GM19397 (cell line): ENCODE results near the gene SLC38A9.
"Not testable (repeated sequence)": the region's sequence is repeated elsewhere in the genome, so short reads cannot be mapped to it uniquely, and the experiment has no call there.

Experiments
- ATAC-seq: cut with Tn5 transposase; IDR thresholded peaks from one replicate; pipeline ENCODE4 v1.9.1; 2021; ENCODE audit warnings: mild to moderate bottlenecking, moderate library complexity; ENCODE audit not compliant: unreplicated experiment

SLC38A9 gene

DNA sequence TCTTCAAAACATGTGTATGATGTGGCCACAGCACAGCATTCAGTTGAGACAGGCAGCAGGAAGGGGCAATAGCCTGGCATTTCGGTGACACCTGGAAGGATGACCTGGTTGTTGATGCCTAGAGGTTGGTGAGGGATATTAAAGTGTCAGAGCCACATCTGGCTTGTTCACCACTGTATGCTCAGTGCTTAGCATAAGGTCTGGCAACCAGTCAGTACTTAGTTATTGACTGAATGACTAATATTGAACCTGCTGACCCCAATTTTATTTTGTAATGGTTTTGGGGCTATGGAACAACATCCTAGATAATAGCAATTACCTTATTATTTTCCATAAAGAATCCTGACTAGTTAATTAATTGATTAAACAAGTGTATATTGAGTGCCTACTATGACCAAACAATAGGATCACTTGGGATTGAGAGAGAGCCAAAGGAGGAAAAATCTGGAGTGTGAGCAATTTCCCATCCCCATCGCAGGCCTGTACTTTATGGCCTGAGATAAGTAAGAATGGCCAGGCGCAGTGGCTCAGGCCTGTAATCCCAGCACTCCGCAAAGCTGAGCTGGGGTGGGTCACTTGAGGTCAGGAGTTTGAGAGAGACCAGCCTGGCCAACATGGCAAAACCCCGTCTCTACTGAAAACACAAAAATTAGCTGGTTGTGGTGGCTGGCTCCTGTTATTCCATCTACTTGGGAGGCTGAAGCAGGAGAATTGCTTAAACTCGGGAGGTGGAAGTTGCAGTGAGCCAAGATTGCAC, 91.9 kb downstream of the SLC38A9 start:
- ATAC-seq = no peak

DNA sequence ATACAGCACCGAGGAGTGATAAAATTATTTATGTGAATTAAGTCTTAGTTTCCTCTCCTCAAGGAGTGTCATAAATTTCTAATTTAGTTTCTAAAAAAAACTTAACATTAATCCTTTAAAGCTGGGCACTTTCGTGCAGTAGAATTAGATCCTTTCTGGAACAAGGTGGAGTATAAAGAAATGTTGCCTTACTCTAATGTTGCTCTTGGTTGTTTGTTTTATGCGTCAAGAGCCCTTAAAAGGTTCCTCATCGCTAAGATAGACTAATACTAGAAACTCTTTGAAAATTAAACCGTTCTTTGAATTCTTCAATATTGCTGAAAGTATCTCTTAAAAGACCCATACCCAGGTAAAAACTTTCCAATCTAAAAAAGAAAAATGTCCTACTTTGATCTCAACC, 93.8 kb downstream of the SLC38A9 start:
- no peak for ATAC-seq

- ATAC-seq = no peak
Measured at GRCh38 chr5:55613112-55613868, 98.8 kb downstream of the SLC38A9 start.

DNA sequence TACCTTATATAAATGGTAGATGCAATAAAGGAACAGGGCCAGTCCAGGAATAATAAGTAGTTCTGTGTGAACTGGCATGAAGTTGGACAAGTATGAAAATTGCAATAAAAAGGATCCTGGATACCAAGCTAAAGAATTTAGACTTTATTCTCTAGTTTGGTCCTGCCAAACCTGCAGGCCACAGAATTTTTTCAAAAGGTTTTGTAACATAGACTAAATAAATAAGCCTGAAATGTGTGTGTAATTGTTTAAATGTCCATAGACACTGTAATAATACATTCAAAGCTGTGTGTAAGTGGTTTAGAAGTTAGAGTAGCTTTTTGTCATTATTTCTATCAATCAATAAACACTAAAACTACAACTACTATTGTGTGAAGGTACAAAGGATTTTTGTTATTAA, 101.6 kb downstream of the SLC38A9 start:
- ATAC-seq = no peak

- ATAC-seq = no peak
Measured at GRCh38 chr5:55609413-55609812, 102.7 kb downstream of the SLC38A9 start.

- no peak for ATAC-seq
Measured at GRCh38 chr5:55608595-55609349, 103.4 kb downstream of the SLC38A9 start.

- ATAC-seq = not testable (repeated sequence)
Measured at GRCh38 chr5:55607309-55607708, 104.8 kb downstream of the SLC38A9 start.

DNA sequence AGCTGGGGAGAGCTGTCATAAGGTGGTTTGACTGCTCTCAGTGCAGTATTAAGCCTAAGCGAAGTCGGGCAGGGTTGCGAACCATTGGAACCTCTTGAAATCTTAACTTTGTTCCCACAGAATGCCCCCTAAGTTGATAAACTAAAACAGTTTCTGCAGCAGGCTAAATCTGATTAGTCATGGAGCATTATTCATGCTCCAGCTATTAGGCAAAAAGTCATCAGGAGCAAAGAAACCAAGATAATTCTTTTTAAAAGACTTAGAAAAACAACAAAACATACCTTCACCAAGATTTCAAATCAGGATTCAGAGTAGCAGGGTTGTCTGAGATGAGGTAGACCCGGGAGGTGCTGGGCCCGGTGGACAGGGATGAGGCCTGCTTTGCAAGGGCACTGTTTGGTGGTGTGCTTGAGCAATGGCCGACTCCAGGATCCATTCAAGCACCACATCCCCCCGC, 107.5 kb downstream of the SLC38A9 start:
- no peak for ATAC-seq

- ATAC-seq = no peak
Measured at GRCh38 chr5:55603922-55604321, 108.2 kb downstream of the SLC38A9 start.

DNA sequence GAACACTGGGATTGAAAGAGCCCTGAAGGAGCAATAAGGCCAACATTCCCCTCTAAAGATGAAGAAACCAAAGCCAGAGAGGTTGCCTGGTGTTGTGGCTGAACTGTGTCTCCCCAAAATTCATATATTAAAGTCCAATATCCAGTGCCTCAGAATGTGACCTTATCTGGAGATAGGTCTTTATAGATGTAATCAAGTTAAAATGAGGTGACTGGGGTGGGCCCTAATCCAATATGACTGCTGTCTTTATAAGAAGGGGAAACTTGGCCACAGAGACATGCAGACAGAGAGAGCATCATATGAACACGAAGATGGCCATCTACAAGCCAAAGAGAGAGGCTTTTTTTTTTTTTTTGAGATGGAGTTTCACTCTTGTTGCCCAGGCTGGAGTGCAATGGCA, 110.5 kb downstream of the SLC38A9 start:
- no peak for ATAC-seq

- ATAC-seq = no peak
Measured at GRCh38 chr5:55601204-55601618, 110.9 kb downstream of the SLC38A9 start.

GRCh38 chr5:55600497-55601203, 111.5 kb downstream of the SLC38A9 start:
- ATAC-seq = no peak

DNA sequence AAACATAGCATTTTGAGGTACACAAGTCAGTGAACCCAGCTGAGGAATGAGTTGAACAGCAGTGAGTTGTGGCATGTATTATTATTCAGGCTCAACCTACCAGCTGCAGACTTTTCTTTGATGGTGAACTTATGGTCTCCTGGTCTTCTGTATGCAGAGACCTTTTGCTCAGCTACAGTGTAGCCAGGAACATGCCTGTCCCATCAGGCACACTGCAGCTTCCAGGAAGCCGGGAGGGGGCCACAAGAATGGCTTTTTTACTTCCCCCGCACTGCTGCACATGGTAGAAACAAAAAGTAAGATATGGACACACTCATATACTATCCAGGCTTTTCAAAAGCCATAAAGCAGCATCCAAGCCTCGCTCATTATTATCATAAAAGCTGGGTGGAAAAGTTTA, 112.0 kb downstream of the SLC38A9 start:
- no peak for ATAC-seq

DNA sequence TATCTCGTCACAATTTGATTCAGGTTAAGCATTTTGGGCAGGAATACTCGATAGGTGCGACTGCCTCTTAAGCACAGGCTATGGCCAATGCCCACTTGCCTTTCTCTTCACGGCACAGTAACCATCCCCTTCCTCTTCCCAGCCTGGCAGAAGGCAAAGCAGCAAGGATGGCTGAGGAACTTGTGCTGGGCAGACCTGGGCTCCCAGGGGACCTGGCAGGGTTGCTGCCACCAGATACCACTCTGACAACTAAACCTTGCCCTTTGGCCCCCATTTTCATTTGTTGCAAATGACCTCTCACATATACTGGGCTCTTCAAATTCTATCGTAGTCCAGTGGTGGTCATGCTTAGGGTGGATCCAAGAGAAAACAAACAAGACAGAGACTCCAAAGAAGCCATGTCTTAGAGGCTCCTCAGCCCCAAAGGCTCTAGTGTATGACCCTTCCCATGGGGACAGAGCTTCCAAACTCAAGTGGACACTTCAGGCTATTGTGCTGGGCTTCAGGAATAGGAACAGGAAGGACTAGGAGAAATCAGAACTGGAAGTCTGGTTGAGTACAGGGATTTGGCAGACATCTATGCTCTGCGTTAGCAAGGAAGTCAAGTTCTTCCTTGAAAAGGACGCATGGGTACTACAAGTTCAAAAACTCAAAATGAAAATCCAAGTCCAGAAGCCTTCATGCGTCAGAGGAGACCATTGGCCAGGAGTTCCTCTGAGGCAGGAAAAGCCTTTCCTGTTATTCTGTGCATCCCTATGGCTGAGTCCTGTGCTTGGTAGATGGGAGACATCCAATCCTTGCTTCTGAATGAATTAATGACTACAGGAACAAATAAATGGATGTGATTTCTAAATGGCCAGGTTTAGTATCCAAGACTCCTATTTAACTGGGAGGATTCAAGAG, 112.7 kb downstream of the SLC38A9 start:
- no peak for ATAC-seq

DNA sequence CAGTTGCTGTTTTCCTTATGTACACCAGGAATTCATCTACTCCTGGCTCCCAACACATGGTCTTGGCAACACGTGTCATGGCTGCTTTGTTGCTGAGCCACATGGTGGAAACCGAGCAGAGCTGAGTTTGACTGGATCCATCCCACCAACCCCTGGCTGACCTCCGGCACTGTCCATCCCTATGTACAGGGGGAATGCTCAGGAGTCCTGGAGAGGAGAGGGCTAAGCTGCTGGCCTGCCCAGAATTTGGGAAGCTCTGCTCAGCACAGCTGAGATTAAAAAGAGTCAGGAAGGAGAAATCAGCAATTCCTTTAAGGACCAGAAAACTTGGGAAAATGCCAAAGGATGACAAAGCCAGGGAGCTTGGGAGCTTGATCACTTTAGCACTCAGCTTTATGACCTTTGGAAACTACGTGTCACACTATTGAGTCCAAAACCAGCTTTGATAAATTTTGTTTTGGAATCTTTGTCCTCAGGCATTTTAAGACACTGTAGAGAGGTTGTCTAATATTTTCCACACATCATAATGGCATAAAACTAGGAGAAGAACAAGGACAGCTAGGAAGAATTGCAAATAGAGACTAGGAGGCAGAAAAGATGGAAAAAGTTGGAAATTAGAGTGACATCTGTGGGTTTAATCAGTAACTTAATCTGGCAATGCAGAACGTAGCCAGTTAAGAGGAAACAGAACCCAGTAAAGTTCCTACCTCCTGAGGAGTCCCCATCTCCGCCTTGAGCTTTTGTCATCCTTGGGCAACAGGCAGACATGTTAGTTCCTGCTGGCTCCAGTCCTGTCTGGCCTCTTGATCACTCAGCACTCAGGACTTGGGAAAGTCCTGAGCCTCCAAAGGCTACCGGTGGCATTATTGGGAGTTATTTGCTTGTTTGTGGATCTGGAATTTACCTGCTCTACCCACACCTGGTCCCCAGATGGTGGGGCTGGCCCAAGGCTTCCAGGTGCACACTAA, 114.8 kb downstream of the SLC38A9 start:
- ATAC-seq = no peak

GRCh38 chr5:55594671-55595070, 117.5 kb downstream of the SLC38A9 start:
- ATAC-seq = no peak

DNA sequence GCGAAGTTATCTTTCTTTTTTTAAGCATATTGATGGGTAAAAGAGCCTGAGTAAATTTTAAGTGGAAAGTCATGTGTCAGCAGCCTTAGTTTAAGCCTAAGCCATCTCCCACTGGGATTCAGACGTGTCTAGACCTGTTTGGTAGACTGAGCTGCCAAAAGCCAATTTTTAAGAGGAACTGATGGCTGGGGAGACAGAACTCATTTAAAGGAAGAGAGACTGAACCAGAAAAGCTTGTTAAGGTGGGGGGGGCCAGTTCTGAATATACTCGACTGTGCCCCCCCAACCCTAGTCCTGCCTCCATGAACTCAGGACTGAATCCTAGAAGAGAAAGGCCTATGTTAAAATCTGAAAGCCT, 119.0 kb downstream of the SLC38A9 start:
- no peak for ATAC-seq

- no peak for ATAC-seq
Measured at GRCh38 chr5:55592388-55593114, 119.6 kb downstream of the SLC38A9 start.
